Measurements from ENCODE around the gene DAZAP2. TPM values are rescaled to one million over a fixed set of nuclear protein-coding genes. Genes with fewer than 3 reads are reported as not detected.

Gene DAZAP2
- total RNA-seq, 2 donors from 2014 or later: 208 to 344 TPM

DNA sequence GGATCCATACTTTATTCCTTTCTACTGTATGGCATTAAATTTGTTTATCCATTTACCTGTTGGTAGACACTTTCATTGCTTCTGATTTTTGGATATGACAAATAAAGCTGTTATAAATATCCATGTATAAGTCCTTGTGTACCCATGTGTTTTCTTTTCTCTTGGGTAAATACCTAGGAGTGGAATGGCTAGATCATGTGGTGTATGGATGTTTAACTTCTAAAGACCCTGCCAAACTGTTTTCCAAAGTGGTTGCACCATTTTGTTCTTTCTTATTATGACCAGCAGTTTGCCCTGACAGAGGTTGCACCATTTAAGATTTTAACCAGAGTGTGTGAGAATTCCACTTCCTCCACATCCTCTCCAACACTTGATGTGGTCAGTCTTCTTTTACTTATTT, 6.0 kb upstream of the DAZAP2 start:
- H3K36me3 ChIP-seq: no peaks in the 10 kb centered on the region
- ATAC-seq (ENCODE audit: insufficient number of reproducible peaks, low FRiP score, low read depth) (no peak), DNase-seq (ENCODE audit: low spot score) (no peak)
- no peak overlapping the region for H3K27ac ChIP-seq
- TF ChIP-seq, protein P1, sequence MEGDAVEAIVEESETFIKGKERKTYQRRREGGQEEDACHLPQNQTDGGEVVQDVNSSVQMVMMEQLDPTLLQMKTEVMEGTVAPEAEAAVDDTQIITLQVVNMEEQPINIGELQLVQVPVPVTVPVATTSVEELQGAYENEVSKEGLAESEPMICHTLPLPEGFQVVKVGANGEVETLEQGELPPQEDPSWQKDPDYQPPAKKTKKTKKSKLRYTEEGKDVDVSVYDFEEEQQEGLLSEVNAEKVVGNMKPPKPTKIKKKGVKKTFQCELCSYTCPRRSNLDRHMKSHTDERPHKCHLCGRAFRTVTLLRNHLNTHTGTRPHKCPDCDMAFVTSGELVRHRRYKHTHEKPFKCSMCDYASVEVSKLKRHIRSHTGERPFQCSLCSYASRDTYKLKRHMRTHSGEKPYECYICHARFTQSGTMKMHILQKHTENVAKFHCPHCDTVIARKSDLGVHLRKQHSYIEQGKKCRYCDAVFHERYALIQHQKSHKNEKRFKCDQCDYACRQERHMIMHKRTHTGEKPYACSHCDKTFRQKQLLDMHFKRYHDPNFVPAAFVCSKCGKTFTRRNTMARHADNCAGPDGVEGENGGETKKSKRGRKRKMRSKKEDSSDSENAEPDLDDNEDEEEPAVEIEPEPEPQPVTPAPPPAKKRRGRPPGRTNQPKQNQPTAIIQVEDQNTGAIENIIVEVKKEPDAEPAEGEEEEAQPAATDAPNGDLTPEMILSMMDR (IDR thresholded peaks at IDR 0.05): no peak
- no peaks in the 10 kb centered on the region for H3K9me3 ChIP-seq
- H3K4me1 ChIP-seq (ENCODE audit: control insufficient read depth in 1 of 2, low read depth in 2 of 2): no peaks in the 10 kb centered on the region
- H3K27me3 ChIP-seq (replicated peaks; ENCODE audit: insufficient read depth): no peaks in the 10 kb centered on the region
- no peak overlapping the region for H3K4me3 ChIP-seq

DNA sequence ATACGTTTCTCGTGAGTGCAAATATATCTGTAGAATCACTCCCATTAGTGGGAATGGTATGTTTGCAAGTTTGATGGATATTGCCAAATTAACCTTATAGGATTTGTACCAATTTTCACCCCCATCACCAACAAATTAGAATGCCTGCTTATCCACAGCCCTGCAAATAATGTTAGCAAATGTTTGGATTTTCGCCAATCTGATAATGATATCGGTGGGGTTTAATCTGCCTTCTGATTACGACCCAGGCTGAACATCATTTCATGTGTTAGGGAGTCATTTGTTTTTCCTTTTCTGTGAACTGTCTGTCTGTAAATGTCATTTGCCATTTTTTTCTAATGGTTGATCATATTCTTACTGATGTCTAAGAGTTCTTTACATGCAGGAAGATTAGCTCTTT, 4.1 kb upstream of the DAZAP2 start:
- Histone ChIP-seq H3K36me3 (no peaks in the 10 kb centered on the region), H3K4me3 (no peak overlapping the region), H3K27me3 (replicated peaks; ENCODE audit: insufficient read depth) (no peaks in the 10 kb centered on the region), H3K27ac (no peak overlapping the region), H3K9me3 (no peaks in the 10 kb centered on the region), H3K4me1 (ENCODE audit: control insufficient read depth in 1 of 2, low read depth in 2 of 2) (peaks cover 0 to 5% of the 10 kb centered on the region in 2 donors)
- no peak for ATAC-seq (ENCODE audit: insufficient number of reproducible peaks, low FRiP score, low read depth)
- DNase-seq (ENCODE audit: low spot score): no peak
- TF ChIP-seq, protein P1 (IDR thresholded peaks at IDR 0.05): no peak

DNA sequence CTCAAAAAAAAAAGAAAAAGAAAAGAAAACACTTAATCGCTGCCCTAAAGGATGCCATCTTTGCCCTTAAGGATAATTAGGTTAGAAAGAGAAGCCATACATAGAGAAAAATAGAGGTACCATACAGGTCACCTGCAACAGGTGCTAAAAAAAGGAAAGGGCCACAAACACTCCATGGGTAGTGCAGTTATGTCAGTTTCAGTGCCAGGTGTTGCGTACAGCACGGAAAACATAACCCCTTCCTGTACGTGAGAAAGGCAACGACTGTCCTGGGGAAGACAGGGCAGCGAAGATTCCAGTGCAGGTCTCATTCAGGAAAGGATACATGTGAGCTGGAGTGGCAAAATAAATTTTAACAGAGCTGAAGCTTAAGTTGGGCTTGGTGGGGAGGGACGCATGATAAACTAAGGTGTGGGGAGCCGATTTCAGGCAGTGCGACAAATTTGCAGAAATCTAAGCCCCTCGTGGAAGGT, 553 bp upstream of the DAZAP2 start:
- ATAC-seq (ENCODE audit: insufficient number of reproducible peaks, low FRiP score, low read depth) (no peak), DNase-seq (ENCODE audit: low spot score) (no peak)
- Histone ChIP-seq H3K9me3 (no peaks in the 10 kb centered on the region), H3K27me3 (replicated peaks; ENCODE audit: insufficient read depth) (no peaks in the 10 kb centered on the region), H3K36me3 (peaks cover 16% of the 10 kb centered on the region), H3K4me1 (ENCODE audit: control insufficient read depth in 1 of 2, low read depth in 2 of 2) (peaks cover 19 to 24% of the 10 kb centered on the region in 2 donors), H3K4me3 (peak overlapping the region; percentile 95), H3K27ac (peak overlapping the region in 1 of 2 donors; percentile 99)
- TF ChIP-seq, protein P1 (IDR thresholded peaks at IDR 0.05): no peak

GRCh38 chr12:51240971-51241370, 2.3 kb downstream of the DAZAP2 start:
- ATAC-seq (ENCODE audit: insufficient number of reproducible peaks, low FRiP score, low read depth): no peak
- TF ChIP-seq, protein P1 (IDR thresholded peaks at IDR 0.05): no peak
- no peaks in the 10 kb centered on the region for H3K27me3 ChIP-seq (replicated peaks; ENCODE audit: insufficient read depth)
- H3K9me3 ChIP-seq: no peaks in the 10 kb centered on the region
- H3K36me3 ChIP-seq: peaks cover 16% of the 10 kb centered on the region
- DNase-seq (ENCODE audit: low spot score): no peak
- H3K4me3 ChIP-seq: no peak overlapping the region
- peak overlapping the region in 1 of 2 donors; percentile 99 for H3K27ac ChIP-seq
- peaks cover 19 to 24% of the 10 kb centered on the region in 2 donors for H3K4me1 ChIP-seq (ENCODE audit: control insufficient read depth in 1 of 2, low read depth in 2 of 2)

- Histone ChIP-seq H3K9me3 (no peaks in the 10 kb centered on the region), H3K27ac (no peak overlapping the region), H3K4me1 (ENCODE audit: control insufficient read depth in 1 of 2, low read depth in 2 of 2) (peaks cover 22 to 24% of the 10 kb centered on the region in 2 donors), H3K27me3 (replicated peaks; ENCODE audit: insufficient read depth) (no peaks in the 10 kb centered on the region), H3K4me3 (no peak overlapping the region), H3K36me3 (peaks cover 16% of the 10 kb centered on the region)
- TF ChIP-seq, protein P1 (IDR thresholded peaks at IDR 0.05): no peak
- DNase-seq (ENCODE audit: low spot score): no peak
- no peak for ATAC-seq (ENCODE audit: insufficient number of reproducible peaks, low FRiP score, low read depth)
Measured at GRCh38 chr12:51242120-51242519, 3.5 kb downstream of the DAZAP2 start.
